ENCODE measurements around the gene CARM1.

GRCh38 chr19:10846500-10847202, 24.7 kb upstream of the CARM1 start:
- TF ChIP-seq CTCF (IDR thresholded peaks at IDR 0.05) (no peak), POLR2A (IDR thresholded peaks at IDR 0.05) (no peak)

All from stomach (tissue), 4 donors.